ENCODE results near the gene FCER2. TPM values are rescaled to one million over a fixed set of nuclear protein-coding genes. Genes with fewer than 3 reads are reported as not detected.

Gene FCER2
- total RNA-seq, 1 donor from 2014 or later, result not detected

DNA sequence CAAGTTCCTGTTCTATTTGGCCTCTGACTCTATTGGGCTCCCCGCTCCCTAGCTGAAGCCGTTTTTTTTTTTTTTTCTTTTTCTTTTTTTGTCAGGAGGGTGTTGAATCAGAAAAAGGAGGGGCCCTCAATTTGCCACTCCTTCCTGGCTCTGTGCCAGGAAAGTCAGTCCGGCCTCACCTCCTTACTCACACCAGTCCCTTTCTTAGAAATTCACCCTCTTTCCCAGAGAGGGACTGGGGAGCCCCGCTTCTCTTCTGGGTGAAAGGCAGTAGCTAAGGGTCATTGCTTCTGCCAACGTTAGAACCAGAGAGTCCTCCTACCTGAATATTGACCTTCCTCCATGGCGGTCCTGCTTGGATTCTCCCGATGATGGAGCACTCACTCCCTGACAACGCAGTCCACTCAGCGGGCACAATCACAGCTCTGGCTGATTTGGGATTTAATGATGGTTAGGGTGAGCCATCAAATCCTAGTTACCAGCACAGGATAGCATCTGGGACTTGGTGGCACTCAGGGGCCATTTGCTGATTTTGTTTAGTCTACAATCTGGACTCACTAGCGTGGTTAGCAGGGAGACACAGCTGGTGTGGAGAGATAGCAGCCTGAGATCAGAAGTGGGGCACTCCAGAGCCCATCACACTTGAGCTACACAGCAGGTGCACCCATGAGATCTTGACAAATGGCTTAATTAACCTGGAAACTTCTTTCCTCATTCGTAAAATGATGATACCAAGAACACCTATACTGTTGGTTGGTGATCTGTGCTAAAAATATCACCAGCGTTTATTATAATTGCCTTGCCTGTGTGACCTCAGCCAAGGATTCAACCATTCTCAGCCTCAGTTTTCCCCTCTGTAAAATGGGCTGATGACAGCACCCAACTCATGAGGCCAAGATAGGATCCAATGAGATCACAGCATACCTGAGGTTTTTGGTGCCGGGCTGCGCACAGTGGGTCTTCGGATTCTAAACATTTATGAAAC lies 2.2 kb downstream of the FCER2 start:
- H3K4me3 Mint-ChIP-seq (ENCODE audit: low read depth), result no peak overlapping the region
- H3K27ac Mint-ChIP-seq, result peak overlapping the region; percentile 62
- H3K9me3 Mint-ChIP-seq (ENCODE audit: low read depth), result no peaks in the 10 kb centered on the region
- H3K36me3 Mint-ChIP-seq (ENCODE audit: insufficient read depth), result no peaks in the 10 kb centered on the region
- H3K4me1 Mint-ChIP-seq (ENCODE audit: low read depth), result no peaks in the 10 kb centered on the region
- TF ChIP-seq, protein P1, sequence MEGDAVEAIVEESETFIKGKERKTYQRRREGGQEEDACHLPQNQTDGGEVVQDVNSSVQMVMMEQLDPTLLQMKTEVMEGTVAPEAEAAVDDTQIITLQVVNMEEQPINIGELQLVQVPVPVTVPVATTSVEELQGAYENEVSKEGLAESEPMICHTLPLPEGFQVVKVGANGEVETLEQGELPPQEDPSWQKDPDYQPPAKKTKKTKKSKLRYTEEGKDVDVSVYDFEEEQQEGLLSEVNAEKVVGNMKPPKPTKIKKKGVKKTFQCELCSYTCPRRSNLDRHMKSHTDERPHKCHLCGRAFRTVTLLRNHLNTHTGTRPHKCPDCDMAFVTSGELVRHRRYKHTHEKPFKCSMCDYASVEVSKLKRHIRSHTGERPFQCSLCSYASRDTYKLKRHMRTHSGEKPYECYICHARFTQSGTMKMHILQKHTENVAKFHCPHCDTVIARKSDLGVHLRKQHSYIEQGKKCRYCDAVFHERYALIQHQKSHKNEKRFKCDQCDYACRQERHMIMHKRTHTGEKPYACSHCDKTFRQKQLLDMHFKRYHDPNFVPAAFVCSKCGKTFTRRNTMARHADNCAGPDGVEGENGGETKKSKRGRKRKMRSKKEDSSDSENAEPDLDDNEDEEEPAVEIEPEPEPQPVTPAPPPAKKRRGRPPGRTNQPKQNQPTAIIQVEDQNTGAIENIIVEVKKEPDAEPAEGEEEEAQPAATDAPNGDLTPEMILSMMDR (IDR thresholded peaks at IDR 0.05; ENCODE audit: unreplicated experiment), result no peak
- H3K27me3 Mint-ChIP-seq, result peaks cover 61% of the 10 kb centered on the region
- DNase-seq (ENCODE audit: low spot score, unreplicated experiment), result no peak

DNA sequence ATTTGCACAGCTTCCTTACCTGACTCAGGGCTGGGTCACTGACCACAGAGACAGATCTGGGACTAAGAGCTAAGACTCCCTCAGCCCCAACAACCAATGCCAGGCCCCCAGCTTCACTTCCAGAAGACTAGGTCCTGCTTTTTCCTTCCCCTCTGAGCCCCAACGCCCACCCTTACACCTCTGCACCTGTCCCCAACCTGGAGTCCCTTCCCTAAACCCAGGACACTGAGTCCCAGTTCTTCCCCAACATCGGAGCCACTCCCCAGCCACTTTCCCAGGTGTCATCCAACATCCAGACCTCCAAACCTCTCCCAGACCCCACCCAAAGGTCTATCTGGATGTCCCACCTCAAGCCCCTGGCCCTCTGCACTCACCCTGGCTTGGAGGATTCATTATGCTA lies 2.9 kb downstream of the FCER2 start:
- Mint-ChIP-seq H3K36me3 (ENCODE audit: insufficient read depth) (no peaks in the 10 kb centered on the region), H3K27ac (no peak overlapping the region), H3K27me3 (peaks cover 62% of the 10 kb centered on the region), H3K9me3 (ENCODE audit: low read depth) (no peaks in the 10 kb centered on the region), H3K4me3 (ENCODE audit: low read depth) (no peak overlapping the region), H3K4me1 (ENCODE audit: low read depth) (no peaks in the 10 kb centered on the region)
- TF ChIP-seq, protein P1 (IDR thresholded peaks at IDR 0.05; ENCODE audit: unreplicated experiment), result no peak
- no peak for DNase-seq (ENCODE audit: low spot score, unreplicated experiment)

DNA sequence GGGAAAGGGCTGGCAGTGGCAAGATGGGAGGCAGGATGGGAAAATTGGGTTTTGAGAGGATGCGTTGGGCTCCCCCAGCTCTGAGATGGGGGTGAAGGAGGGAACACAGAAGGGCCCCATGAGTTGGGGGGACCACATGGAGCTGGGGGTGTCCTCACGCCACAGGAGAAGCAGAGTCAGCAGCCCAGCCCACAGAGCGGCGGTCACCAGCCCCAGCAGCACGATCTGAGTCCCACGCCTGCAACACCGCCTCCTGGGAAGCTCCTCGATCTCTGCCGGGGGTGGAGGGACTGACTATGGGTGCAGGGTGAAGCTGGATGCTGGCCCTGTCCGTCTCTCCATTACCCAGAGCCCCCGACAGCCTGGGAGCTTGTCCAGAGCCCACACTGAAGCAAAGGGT lies 3.3 kb downstream of the FCER2 start:
- DNase-seq (ENCODE audit: low spot score, unreplicated experiment), result no peak
- Mint-ChIP-seq H3K4me1 (ENCODE audit: low read depth) (no peaks in the 10 kb centered on the region), H3K27me3 (peaks cover 58% of the 10 kb centered on the region), H3K36me3 (ENCODE audit: insufficient read depth) (no peaks in the 10 kb centered on the region), H3K9me3 (ENCODE audit: low read depth) (no peaks in the 10 kb centered on the region), H3K4me3 (ENCODE audit: low read depth) (no peak overlapping the region), H3K27ac (no peak overlapping the region)
- TF ChIP-seq, protein P1 (IDR thresholded peaks at IDR 0.05; ENCODE audit: unreplicated experiment), result no peak

DNA sequence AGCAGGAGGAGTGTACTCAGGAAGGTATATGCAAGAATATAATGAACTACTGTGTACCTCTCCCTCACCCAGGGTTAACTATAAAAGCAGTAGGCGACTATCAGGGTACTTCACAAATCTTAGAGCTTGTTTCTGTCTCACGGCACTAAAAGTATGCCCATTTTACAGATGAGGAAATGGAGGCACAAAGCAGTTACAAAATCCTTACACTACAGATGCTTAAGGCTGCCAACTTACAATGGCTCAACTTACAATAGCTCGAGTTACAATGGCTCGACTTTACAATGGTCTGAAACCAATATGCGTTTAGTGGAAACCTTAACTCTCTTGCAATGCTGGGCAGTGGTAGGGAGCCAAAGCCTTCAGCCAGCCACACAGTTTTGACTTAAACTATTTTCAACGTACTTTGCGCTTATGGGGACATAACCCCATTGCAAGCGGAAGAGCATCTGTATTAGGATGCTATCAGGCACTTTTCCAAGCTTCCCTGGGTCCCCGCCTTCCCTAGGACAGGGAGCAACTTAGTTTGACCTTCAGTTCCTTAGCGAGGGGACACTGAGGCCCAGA lies 4.1 kb downstream of the FCER2 start:
- H3K27ac Mint-ChIP-seq, result no peak overlapping the region
- no peak for DNase-seq (ENCODE audit: low spot score, unreplicated experiment)
- no peaks in the 10 kb centered on the region for H3K4me1 Mint-ChIP-seq (ENCODE audit: low read depth)
- H3K9me3 Mint-ChIP-seq (ENCODE audit: low read depth), result no peaks in the 10 kb centered on the region
- no peaks in the 10 kb centered on the region for H3K36me3 Mint-ChIP-seq (ENCODE audit: insufficient read depth)
- TF ChIP-seq, protein P1 (IDR thresholded peaks at IDR 0.05; ENCODE audit: unreplicated experiment), result no peak
- peaks cover 53% of the 10 kb centered on the region for H3K27me3 Mint-ChIP-seq
- H3K4me3 Mint-ChIP-seq (ENCODE audit: low read depth), result no peak overlapping the region

DNA sequence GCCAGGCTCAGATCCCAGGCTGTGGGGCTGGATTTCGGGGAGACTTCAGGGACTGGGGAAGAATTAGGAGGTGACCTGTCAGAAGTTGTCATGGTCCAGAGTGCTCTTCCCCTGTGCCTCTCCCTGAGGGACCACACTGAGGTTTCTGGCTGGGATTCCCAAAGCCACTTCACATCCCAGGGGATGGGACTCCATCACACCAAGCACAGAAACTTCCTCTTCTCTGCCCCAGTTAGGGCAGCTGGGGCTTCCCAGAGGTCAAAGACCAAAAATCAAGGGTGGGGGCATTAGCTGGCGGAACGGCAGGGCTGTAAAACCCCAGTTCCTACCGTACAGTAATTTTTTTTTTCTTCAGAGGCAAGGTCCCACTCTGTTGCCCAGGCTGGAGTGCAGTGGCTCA lies 7.4 kb downstream of the FCER2 start:
- H3K4me1 Mint-ChIP-seq (ENCODE audit: low read depth), result no peaks in the 10 kb centered on the region
- no peak for DNase-seq (ENCODE audit: low spot score, unreplicated experiment)
- no peaks in the 10 kb centered on the region for H3K36me3 Mint-ChIP-seq (ENCODE audit: insufficient read depth)
- no peak overlapping the region for H3K4me3 Mint-ChIP-seq (ENCODE audit: low read depth)
- TF ChIP-seq, protein P1 (IDR thresholded peaks at IDR 0.05; ENCODE audit: unreplicated experiment), result no peak
- H3K9me3 Mint-ChIP-seq (ENCODE audit: low read depth), result no peaks in the 10 kb centered on the region
- peaks cover 37% of the 10 kb centered on the region for H3K27me3 Mint-ChIP-seq
- H3K27ac Mint-ChIP-seq, result no peak overlapping the region

Measured in progenitor cell of endocrine pancreas (in vitro differentiated cells).